Measurements from ENCODE around the gene MEGF8. TPM values are rescaled to one million over a fixed set of nuclear protein-coding genes. Genes with fewer than 3 reads are reported as not detected.
A peak's percentile ranks its signal among the peaks of the same experiment; 100 is the strongest.

MEGF8 gene
- total and polyA plus RNA-seq, 8 donors, result 7.3 to 15.9 (median 9.0) TPM

DNA sequence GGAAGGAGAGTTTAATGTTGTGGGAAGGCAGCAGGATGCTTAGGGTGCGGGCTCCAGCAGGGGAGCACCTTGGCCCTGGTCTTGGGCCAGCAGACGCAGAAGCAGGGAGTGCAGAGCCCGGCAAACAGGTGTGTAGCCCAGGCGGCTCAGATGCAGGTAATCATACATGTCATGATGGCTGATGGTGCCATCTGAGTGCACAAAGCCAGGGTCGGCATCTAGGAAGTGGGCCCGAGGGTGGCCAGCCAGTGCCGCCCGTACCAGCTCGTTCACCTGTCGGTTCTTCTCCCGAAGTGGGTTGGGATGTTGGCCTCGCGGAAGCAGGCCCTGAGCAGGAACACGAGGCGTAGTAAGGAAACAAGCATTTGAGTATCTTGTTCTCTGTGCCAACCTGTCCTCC, 28.4 kb upstream of the MEGF8 start:
- WGBS, 2 donors, result 88 to 91% methylated on average over 15 of the region's 15 CpGs
- ATAC-seq, result no peak
- no peak overlapping the region for H3K27ac ChIP-seq
- intact Hi-C loops (cut with DNase I), result loop anchor here in 1 of 3 donors (10.0 kb wide), 2 partner anchors 52 to 162 kb away; partner anchors contain the start of genes GSK3A and POU2F2
- peaks cover 0 to 11% (median 6%) of the 10 kb centered on the region in 3 donors for H3K36me3 ChIP-seq
- DNase-seq, result no peak
- no peak for FAIRE-seq
- H3K9me3 ChIP-seq, result no peaks in the 10 kb centered on the region
- no peak overlapping the region for H3K4me3 ChIP-seq
- no peaks in the 10 kb centered on the region for H3K27me3 ChIP-seq
- peaks cover 0 to 6% (median 5%) of the 10 kb centered on the region in 3 donors for H3K4me1 ChIP-seq
- TF ChIP-seq, protein P1, sequence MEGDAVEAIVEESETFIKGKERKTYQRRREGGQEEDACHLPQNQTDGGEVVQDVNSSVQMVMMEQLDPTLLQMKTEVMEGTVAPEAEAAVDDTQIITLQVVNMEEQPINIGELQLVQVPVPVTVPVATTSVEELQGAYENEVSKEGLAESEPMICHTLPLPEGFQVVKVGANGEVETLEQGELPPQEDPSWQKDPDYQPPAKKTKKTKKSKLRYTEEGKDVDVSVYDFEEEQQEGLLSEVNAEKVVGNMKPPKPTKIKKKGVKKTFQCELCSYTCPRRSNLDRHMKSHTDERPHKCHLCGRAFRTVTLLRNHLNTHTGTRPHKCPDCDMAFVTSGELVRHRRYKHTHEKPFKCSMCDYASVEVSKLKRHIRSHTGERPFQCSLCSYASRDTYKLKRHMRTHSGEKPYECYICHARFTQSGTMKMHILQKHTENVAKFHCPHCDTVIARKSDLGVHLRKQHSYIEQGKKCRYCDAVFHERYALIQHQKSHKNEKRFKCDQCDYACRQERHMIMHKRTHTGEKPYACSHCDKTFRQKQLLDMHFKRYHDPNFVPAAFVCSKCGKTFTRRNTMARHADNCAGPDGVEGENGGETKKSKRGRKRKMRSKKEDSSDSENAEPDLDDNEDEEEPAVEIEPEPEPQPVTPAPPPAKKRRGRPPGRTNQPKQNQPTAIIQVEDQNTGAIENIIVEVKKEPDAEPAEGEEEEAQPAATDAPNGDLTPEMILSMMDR (IDR thresholded peaks at IDR 0.05), result no peak

DNA sequence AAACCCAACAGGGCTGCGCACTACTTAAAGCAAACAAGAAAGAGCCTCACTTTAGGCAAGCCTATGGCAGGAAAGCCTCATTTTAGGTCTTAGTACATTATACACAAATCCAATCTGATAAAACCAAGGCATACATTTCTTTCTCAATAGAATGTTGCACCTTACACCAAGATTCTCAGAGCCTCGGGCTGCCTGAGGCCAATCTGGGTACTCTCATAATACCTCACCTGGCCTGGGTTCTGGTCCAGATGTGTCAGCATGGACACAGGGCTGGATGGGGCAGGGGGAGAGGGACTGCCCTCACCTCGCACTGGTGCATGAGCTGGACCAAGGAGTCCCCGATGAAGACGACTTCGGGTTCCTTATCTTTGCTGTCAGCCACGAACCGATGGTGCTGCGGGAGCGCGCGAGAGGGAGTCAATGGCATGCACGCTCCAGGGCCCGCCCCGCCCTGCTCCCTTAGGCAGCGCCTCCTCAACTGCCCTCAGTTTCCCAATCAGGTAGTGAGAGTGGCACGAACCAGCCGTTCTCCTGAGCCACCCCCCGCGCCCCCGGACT, 23.7 kb upstream of the MEGF8 start, which contains the start of gene PRR19:
PRR19 (plus strand) TSS at position 487 of the 558 bp plus-strand sequence. CDS start 7,453 bp downstream, outside the sequence.
- peak; percentile 7 to 47 (median 34) for ATAC-seq

DNA sequence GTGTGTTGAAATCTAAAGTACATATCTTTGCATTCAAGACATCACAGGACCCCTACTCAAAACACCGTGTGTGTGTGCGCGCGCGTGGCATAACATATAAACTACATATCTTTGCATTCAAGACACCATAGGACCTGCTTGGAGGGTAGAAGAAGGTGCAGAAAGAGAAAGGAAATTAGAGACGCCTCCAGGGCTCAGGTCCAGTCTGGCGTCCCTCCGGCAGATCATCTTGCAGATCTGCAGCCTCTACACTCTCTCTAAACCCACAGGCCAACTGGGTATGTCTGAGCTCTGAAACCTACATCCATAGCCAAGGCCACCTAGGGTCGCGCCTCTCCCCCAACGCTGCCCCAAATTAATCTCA, 22.4 kb upstream of the MEGF8 start:
- FAIRE-seq (no peak), ATAC-seq (no peak), DNase-seq (no peak)
- Histone ChIP-seq H3K36me3 (no peaks in the 10 kb centered on the region), H3K9me3 (no peaks in the 10 kb centered on the region), H3K4me3 (no peak overlapping the region), H3K4me1 (peaks cover 0 to 6% (median 5%) of the 10 kb centered on the region in 3 donors), H3K27me3 (no peaks in the 10 kb centered on the region), H3K27ac (no peak overlapping the region)
- intact Hi-C loops (cut with DNase I), result no loop called here
- TF ChIP-seq, protein P1 (IDR thresholded peaks at IDR 0.05), result no peak
- 66 to 68% methylated on average over 11 of the region's 11 CpGs for WGBS, 2 donors

More for the DNA sequence above, 23.7 kb upstream of the MEGF8 start, which contains the start of gene PRR19:
- TF ChIP-seq, protein P1 (IDR thresholded peaks at IDR 0.05), result no peak
- H3K4me1 ChIP-seq, result peaks cover 0 to 6% (median 5%) of the 10 kb centered on the region in 3 donors
- intact Hi-C loops (cut with DNase I), result no loop called here
- no peaks in the 10 kb centered on the region for H3K36me3 ChIP-seq
- 7% methylated on average over 21 of the region's 21 CpGs for WGBS, 2 donors
- H3K9me3 ChIP-seq, result no peaks in the 10 kb centered on the region
- no peak for FAIRE-seq
- H3K27ac ChIP-seq, result peak within 1 kb of the TSS in 2 of 4 donors; percentile 35 to 56
- no peaks in the 10 kb centered on the region for H3K27me3 ChIP-seq
- H3K4me3 ChIP-seq, result peak within 1 kb of the TSS; percentile 47 to 82 (median 56)
- DNase-seq, result peak in 1 of 6 donors; percentile 53

DNA sequence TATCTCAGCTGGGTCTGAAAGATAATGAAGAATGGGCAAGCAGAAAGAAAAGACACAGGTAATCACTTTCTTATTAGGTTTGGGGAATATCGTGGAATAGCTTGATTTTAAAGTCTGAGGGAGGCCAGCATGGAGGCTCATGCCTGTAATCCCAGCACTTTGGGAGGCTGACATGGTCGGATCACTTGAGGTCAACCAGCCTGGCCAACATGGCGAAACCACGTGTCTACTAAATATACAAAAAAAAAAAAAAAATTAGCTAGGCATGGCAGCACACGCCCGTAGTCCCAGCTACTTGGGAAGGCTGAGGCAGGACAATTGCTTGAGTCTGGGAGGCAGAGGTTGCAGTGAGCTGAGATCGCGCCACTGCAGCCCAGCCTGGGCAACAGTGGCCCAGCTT, 21.6 kb upstream of the MEGF8 start:
- Histone ChIP-seq H3K27me3 (no peaks in the 10 kb centered on the region), H3K36me3 (no peaks in the 10 kb centered on the region), H3K4me1 (peaks cover 0 to 6% (median 5%) of the 10 kb centered on the region in 3 donors), H3K4me3 (no peak overlapping the region), H3K27ac (no peak overlapping the region), H3K9me3 (no peaks in the 10 kb centered on the region)
- ATAC-seq (no peak), DNase-seq (no peak), FAIRE-seq (no peak)
- intact Hi-C loops (cut with DNase I), result no loop called here
- WGBS, 2 donors, result 84 to 87% methylated on average over 8 of the region's 8 CpGs
- TF ChIP-seq, protein P1 (IDR thresholded peaks at IDR 0.05), result no peak

DNA sequence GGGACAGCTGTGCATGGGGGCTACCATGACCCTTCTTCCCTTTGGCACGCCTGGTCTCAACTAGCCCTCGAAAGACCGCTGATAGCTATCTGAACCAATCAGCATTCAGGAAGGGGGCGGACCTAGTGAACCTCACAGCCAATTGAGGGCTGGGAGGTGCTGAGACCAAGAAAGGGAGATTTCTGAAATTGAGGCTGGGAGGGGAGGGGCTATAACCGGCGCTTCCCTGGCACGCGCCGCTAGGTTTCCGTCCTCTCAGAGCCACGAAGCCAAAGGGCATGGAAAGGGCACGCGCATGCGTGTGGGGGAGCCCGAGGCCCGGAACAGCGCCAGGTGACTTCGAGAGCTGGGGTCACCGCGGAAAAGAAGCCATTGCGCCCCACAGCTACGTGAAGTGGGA, 18.8 kb upstream of the MEGF8 start:
- TF ChIP-seq, protein P1 (IDR thresholded peaks at IDR 0.05), result no peak
- H3K27ac ChIP-seq, result no peak overlapping the region
- peak in 1 of 6 donors; percentile 10 for DNase-seq
- H3K9me3 ChIP-seq, result no peaks in the 10 kb centered on the region
- 85 to 88% methylated on average over 22 of the region's 22 CpGs for WGBS, 2 donors
- intact Hi-C loops (cut with DNase I), result no loop called here
- ATAC-seq, result no peak
- H3K27me3 ChIP-seq, result no peaks in the 10 kb centered on the region
- H3K4me1 ChIP-seq, result peaks cover 0 to 2% (median 1%) of the 10 kb centered on the region in 3 donors
- H3K4me3 ChIP-seq, result no peak overlapping the region
- H3K36me3 ChIP-seq, result no peaks in the 10 kb centered on the region
- FAIRE-seq, result no peak
